OCI-M1 (cell line): ENCODE measurements around the gene CLPSL2.
"Not testable (repeated sequence)": the region's sequence is repeated elsewhere in the genome, so short reads cannot be mapped to it uniquely, and the experiment has no call there.

ENCODE experiments used
- DNase-seq: peaks from one replicate; lab custom pipeline; 2025; lab: John Stamatoyannopoulos, UW

The CLPSL2 gene, protein sequence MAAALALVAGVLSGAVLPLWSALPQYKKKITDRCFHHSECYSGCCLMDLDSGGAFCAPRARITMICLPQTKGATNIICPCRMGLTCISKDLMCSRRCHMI

DNA sequence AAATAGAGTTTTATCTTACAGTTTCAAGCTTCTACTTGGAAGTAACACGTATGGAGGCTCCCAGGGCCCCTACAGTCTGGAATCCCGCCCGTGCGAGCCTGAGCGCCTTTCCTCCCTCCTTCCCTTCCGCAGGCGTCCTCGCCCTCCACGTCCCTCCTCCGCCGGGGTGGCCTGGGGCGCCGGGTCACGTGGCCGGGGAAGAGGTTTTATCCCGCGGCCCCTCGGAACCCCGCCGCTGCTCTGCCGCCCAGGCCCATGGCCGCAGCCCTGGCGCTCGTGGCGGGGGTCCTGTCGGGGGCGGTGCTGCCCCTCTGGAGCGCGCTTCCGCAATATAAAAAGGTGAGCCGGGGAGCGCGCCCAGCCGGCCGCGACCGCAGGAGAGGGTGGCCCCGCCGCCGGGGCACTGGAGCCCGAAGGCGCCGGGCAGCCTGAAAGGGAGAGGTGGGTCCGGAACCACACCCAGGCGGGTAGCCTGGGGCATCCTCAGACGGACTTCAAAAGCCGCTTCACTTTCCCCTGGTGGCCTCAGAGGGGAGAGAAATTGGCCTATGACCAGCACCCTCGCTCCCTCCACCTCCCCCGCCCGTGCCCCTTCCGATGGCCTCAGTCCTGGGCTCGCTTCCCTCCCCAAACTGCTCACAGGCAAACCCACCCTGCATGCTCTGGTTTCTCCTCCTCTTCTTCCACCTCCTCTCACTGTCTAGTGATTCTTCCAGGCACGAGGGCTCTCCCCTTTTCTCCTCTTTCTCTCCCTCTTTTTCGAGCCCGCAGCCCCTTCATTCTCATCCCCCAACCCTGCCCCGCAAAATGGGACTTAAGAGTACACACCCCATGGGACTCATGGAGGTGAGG lies at the start of gene CLPSL2:
Gene CLPSL2 (plus strand): TSS at position 235 of the 852 bp plus-strand sequence. CDS start 21 bp downstream, at position 256.
- DNase-seq: no peak

DNA sequence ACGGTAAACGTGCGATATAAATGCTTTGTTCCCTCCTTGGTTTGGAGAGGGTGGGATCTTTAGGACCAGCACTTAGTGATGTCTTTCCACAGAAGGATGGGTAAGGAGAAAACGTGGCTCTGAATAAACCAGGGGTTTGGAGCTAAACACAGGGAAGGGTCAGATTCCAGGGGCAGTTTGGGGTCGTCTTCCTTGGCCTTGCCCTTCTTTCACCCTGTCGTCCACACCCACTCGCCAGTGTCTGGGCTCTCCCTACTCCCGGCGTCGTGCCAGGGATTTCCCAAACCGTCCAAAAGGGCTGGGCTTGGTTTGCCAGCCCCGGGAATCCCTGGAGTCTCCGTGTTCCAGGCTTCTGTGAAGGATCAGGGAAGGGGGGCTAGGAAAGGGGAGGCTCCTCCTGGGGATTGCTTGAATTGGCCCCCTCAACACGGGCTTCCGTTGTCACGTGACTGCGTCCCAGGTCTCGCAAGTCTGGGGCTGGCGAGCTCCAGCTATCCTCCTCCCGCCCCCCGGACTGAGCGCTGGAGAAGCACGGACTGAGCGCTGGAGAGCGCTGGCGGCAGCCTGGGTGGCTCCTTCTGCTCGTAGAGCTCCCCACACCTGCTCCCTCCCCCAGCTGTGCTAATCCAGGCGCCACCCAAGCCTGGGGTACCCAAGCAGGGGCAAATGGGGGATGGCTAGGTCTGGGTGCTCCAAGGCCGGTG lies 49.0 kb upstream of the CLPSL2 start:
- peak; percentile 85 for DNase-seq

DNA sequence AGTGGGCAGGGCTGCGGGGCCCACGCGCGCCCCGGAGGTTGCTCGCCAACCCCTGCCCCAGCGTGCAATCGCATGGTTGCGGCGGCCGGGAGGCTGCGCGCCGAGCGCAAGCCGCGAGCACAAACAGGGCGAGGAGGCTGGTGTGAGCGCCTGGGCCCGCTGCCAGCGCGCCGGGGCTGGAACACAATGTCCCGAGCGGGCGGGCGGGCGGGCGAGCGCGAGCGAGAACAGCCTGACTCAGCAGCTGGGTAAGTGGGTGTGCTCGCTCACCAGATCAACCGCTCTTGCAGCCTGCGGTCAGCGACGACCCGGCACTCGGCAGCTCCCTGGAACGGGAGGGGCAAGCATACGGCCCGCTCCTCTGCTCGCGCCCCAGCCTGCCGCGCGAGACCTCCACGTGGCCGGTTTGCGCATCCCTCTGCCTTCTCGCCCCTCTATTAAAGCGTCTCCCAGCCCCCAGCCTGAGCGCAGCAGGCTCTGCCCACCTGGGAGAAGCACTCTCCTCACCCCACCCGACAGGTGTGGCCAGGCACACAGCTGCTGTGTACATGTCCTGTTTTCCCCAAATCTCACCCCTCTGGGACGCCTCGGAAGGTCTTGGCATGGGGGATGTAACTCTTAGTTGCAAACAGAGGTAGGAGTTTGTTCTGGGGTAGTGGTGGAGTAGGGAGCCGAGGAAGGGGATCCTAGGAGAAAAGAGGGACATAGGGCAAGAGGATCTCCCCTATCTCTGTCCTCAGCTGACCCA lies 48.3 kb upstream of the CLPSL2 start:
- DNase-seq: peak; percentile 97

DNA sequence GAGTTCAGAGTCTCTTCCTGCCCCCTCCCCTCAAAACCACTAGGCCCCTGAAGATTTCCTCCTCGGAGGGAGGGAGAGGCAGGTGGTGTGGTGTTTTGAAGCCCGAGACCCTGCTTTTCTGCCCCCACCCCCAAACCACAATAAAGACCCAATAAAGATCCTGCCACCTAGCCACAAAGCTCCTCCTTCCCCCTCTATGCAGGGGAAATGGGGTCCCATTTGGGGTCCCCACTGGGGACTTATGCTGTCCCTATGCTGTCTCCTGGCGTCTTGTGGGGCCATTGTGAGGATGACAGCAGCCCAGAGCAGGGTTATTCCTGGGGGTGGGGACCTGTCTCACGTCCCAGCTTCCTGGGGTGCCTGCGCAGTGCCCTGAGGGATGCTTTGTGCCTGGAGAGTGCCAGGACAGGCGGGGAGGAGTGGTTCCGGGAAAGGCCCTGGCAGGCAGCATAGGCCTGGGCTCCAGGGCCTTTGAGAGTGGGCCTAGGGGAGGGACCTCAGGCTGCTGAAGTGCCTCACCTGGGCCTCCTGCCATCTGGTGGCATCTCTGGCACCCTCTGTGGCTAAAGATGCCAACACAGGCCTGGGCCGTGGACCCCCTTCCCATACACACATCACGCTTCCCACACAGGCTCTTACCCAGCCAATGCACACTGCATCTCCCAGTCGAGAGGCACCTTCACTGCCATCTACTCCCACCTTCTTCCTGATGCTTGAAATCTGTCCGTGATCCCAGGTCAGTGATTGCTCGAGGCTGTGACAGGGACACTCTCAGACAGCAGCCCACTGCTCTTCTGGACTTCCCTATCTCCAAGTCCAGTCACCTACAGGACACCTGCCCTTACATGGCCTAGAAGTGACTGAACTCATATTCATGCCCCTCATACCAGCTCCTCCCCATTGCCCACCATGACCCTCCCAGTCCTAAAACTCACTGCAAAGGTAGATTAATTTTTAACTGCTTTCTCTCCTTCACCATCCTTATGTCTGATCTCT lies 47.4 kb upstream of the CLPSL2 start:
- DNase-seq: no peak

DNA sequence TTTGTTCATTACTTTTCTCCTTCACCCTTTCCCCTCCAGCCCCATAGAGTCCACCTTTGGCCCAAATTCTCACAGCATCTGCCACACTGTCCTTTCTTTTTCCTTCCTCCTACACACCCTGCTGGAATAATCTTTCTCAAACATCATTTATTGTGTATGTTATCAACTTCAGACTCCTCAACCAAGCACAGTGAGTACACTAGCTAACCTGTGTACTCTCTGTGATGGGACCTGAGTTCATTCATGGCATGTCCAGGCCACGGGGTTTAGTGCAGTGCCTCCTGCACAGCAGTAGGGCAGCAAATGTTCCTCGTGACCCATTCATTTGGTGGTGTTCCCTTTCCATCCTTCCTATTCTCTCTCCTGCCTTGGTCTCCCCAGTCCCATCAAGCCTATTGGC lies 46.7 kb upstream of the CLPSL2 start:
- DNase-seq: peak; percentile 44

DNA sequence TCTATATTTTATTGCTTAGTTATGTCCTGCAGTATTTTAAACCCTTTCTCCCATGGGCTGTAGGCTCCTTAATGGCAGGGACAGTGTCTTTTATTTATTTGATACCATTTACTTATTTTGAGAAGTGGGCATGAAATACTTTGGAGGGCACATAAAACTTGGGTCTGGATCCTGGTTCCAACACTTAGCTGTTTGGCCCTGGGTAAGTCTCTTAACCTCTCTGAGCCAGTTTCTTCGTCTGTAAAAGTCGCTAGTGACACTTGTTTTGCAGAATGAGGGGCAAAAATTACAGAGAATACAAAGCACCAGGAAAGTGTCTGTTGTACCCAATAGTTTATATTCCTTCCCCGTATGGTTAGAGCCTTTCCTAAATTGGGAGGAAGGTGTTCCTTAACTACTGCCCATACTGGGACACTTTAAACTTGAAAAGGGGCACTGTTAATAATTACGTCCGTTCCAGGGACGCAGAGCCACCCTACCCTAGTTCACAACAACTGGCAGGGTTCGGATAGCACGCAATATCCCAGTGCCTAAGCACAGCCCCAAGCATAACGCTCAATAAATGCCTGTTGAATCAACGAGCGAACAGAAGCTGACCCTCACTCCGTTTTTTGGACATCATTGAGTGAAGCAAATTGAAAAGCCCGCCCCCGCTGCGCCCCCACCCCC lies 45.5 kb upstream of the CLPSL2 start:
- no peak for DNase-seq

DNA sequence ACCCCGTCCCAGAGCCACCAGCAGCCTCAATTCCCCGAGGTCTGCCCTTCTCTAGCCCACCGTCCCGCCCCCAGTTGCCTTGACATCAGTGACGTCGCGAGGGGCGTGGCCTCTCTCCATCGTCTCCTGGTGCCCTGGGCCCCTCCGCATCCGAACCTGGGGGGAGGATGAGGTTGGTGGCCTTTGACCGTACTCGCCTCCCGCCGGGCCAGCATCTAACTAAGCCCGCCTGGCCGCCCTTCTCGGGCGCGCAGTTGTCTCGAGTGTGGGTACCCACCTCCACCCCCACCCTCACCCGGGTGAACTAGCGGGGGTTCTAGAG lies 45.0 kb upstream of the CLPSL2 start:
- peak; percentile 96 for DNase-seq

DNA sequence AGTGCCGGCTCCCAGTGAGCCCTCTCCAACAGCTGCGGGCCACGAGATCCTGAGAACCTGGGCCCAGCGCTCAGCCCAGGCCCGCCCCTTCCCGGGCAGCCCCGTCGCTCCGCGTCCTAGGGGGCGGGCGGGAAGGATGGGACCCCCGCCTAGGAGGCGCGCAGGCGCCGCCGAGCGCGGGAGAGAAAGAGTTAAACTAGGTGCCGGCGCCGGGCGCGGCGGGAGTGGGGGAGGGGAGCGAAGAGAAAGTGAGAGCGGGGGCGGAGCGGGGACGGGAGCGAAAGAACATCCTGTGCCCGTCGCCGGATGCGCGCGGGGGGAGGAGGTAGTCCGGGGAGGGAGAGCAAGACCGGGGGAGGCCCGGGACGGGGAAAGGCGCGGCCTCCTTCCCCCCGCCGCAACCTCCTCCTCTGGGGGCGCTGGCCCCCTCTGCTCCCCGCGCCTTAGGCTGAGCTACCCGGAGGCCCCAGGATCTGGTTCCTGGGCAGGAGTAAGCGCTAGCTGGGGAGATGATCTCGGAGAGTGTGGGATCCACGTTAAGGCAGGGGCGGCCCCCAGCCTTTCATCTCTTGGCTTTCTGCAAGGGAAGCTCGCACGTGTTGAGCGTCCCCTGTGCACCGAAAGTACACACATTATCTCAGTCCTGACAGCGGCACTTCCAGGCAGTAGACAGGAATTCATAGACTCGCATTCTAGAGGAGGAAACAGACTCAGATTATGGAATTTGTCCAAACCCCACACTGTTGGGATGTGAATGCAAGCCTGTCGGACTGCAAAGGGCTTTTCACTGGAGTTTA lies 44.5 kb upstream of the CLPSL2 start:
- peak; percentile 91 for DNase-seq

DNA sequence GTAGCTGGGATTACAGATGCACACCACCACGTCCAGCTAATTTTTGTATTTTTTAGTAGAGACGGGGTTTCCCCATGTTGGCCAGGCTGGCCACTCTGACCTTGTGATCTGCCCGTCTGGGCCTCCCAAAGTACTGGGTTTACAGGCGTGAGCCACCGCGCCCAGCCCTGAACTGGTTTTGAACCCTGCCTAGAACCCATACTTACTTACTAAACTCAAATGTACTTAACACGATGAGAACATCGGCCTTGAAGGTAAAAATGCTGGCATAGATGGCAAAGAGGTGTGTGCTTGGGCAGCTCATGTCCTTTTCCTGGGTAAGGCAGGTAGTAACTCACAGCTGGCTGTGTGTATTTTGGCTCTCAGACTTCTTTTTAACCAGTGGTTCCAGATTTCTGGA lies 42.8 kb upstream of the CLPSL2 start:
- no peak for DNase-seq

DNA sequence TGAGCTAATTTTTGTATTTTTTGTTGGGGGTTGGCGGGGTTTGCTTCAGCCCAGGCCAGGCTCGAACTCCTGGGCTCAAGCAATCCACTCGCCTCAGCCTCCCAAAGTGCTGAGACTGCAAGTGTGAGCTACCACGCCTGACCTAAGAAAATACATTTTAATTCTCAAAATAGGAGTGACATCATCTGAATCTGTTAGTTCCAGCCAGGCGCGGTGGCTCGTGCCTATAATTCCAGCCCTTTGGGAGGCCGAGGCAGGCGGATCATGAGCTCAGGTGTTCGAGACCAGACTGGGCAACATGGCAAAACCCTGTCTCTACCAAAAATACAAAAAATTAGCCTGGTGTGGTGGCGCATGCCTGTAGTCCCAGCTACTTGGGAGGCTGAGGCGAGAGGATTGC lies 42.1 kb upstream of the CLPSL2 start:
- DNase-seq: not testable (repeated sequence)

DNA sequence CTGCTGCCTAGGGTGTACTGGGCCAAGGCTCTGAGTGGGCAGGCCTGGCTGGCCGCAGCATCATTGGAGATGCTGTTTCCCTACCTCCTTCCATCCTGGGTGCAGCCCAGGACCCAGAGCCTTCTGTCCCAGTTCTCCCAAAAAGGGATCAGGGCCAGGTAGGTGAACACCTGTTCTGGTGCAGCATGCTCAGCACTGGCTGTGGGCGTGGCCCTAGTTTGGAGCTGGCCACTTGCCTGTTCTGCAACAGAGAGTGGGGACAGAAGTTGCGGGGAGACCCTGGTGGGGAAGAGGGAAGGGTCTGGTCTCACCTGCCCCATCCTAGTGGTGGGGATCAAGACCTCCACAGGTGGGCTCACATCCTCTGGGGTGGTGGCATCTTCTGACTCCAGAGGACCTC lies 40.9 kb upstream of the CLPSL2 start:
- no peak for DNase-seq

DNA sequence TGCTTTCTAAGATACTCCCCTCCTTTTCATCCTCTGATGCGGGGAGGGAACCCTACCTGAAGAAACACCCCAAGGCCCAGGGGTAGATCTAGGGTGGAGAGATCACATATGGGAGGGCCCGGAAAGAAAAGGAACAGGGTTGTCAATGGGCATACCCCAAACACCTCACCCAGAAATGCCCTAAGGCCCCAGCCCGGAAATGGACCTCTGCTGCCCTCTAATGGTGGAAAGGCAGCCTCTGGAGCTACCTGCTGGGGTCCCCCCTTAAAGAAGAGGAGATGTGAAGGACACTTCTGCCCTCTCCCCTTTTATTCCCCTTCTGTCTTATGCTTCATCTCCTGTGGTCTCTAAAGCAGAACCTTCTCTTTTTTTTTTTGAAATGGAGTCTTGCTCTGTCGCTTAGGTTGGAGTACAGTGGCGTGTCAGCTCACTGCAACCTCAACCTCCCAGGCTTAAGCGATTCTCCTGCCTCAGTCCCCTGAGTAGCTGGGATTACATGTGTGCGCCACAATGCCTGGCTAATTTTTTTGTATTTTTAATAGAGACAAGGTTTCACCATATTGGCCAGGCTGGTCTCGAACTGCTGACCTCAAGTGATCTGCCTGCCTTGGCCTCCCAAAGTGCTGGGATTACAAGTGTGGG lies 40.0 kb upstream of the CLPSL2 start:
- peak; percentile 89 for DNase-seq

DNA sequence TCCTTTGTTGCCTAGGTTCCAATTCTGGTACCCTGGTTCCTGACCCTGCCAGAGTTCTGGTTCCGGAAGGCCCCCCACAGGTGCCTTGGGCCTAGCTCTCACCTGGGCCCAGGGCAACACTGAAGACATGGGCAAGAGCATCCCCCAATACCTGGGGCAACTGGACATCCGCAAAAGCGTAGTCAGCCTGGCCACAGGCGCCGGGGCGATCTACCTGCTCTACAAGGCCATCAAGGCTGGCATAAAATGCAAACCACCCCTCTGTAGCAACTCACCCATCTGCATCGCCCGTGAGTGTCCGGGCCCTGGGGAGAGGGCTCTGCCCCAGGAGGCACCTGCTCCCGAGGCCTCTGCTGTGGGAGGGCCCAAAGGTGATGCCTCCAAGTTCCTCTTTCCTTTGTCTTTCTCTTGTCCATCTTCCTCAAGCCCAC lies 39.4 kb upstream of the CLPSL2 start, which contains the start of gene ARMC12:
Gene ARMC12 (plus strand): TSS at position 51 of the 431 bp plus-strand sequence. CDS start 77 bp downstream, at position 128.
- DNase-seq: no peak

DNA sequence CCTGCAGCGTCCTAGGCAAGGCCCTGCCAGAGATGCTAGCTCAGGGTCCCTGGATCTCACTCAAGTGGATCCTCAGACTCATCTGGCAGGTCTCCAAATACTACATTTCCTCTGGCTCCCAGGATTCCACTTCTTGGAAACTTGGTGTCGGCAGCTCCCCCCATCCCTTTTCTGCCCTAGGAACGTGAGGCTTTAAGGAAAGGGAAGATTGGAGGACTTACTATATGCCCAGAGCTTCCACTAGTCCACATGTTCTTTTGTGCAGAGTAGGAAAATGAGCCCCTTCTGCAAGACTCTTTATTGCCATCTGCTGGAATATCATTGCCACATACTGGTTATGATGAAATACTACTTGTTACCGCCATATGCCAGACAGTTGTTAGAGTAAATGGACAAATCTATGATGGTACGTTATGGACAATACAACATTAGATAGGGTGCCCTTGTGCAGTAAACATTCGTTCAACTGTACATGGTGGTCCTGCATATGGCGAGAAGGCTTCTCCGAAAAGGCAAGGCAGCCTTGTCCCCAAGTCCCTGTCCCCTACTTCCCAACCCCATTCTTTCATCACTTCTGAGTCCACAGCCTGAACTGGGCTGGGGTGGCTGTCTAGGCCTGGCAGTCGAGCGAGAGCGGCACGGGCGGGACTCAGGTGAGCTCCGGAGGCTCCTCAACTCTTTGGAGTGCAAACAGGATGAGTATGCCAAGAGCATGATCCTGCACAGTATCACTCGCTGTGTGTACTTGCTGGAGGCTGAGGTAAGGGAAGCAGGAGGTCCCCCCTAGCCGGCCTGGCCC lies 38.8 kb upstream of the CLPSL2 start:
- DNase-seq: peak; percentile 92

DNA sequence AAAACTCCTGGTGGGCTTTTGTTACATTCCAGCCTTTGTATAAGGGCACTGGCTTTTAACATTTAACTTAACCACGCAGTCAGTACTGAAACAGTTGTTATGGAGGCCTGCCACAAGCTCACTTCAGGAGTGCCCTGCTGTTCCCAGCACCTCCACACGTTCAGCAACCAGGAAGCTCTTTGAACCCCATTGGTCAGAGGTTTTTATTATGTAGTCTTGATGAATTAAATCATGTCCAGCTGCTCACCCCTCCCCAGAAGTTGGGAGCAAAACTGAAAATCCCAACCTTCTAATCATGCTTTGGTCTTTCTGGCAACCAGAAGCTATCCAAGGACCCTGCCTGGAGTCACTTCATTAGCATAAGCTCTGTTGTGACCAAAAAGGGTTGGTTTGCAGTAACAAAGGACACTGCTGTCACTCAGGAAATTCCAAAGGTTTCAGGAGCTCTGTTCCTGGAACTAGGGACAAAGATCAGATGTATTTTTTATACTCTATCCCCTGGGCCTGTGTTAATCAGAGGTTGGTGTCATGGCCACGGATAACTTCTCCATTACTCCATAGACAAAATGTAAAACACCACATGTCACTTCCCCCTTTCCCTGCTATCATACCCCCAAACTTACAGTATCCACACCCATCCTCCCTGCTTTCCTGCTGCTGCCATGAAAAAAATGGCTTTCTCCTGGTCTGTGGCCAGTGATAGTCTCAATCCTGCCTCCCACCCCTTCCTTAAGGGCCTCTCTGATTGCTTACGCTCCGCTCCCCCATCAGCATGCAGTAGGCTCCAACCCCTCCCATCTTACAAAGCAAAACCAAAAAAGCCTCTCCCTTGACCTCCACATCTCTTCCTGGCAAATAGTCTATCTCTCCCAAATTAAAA lies 36.5 kb upstream of the CLPSL2 start:
- DNase-seq: no peak

DNA sequence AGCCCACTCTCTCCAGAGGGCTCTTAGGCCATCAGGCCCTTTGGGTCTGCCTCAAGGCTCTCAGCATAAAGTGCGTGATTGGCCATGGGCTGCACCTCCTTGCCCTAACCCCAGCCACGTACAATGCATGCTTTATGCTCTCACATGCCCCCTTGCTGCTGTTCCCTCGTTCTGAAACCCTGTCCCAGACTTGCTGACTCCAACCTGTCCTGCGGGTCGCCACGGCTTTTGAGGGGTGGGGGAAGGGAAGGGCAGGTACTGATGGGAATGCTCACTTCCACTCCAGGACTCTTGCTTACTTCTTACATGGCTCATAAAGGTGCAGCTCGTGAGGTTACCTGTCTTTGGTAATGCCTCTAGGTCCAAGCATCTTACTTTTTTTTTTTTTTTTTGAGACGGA lies 33.6 kb upstream of the CLPSL2 start:
- no peak for DNase-seq

DNA sequence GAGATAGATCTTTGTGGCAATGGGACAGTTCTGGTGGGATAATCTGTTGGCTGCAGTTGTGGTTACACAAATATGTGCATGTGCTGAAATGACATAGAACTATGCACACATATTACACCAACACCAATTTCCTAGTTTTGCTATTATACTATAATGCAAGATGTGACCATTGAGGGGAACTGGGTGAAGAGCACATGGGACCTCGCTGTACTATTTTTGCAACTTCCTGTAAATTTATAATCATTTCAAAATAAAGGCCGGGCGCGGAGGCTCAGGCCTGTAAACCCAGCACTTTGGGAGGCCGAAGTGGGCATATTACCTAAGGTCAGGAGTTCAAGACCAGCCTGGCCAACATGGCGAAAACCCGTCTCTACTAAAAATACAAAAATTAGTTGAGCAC lies 30.9 kb upstream of the CLPSL2 start:
- DNase-seq: no peak
